Body of pancreas (tissue), 4 donors: ENCODE measurements around the gene NDUFV3.

ENCODE experiments used
- CTCF ChIP-seq, 7 experiments: fragments of 450-650 bp in 4 of 7; fragments of 200-600 bp in 3 of 7; sonication (generic) in 3 of 7; IDR thresholded peaks; one replicate each; pipeline ENCODE4 v1.5.1; 2016 to 2019; ENCODE audit warnings: antibody characterized with exemption in 7 of 7
- POLR2A ChIP-seq, 3 donors: fragments of 450-650 bp; IDR thresholded peaks; one replicate each; pipeline ENCODE4 v1.6.1; 2016; ENCODE audit warnings: antibody characterized with exemption in 3 of 3, mild to moderate bottlenecking in 2 of 3

- TF ChIP-seq CTCF (IDR thresholded peaks at IDR 0.05) (no peak), POLR2A (IDR thresholded peaks at IDR 0.05) (no peak)
Observed at GRCh38 chr21:42942244-42942643, 49.1 kb downstream of the NDUFV3 start.
